HL-60 (cell line): ENCODE data around the gene PSMA1.

Source experiments
- GABPA ChIP-seq: IDR thresholded peaks from 2 replicates; pipeline ENCODE4 v1.6.1; 2012; ENCODE audit warnings: low read depth
- POLR2AphosphoS5 ChIP-seq: IDR thresholded peaks from 2 replicates; pipeline ENCODE4 v1.6.1; 2012; ENCODE audit warnings: low read depth
- SPI1 ChIP-seq: IDR thresholded peaks from 2 replicates; pipeline ENCODE4 v1.6.1; 2012; ENCODE audit warnings: low read depth, mild to moderate bottlenecking, borderline replicate concordance
- TF ChIP-seq, protein P1 (sequence below): IDR thresholded peaks from one replicate; pipeline ENCODE4 v1.5.1; 2011; ENCODE audit warnings: low read length, control low read depth, inconsistent platforms; ENCODE audit not compliant: insufficient read depth
- TF ChIP-seq, protein P2 (sequence below): IDR thresholded peaks from 2 replicates; pipeline ENCODE4 v1.6.1; 2012; ENCODE audit warnings: low read depth; ENCODE audit not compliant: insufficient replicate concordance

DNA sequence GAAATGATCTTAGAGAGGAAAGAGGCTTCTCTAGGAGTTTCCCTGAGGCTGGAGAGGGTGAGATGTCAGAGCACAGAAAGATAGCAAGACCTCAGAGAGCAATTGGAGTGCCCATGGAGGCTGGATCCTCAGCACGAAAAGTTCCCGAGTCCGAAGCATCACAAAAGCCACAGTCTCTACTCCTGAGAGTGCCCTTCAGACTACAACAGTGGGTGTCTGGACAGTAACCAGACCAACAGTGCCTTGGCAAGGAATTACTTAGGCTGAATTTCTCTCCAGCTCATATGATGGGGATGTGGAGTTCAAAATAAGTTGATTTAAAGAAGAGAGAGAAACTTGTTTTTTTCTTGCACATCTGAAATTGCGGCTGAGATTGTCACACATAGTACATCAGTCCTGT is 31.9 kb upstream of the PSMA1 start:
- TF ChIP-seq, protein P1, sequence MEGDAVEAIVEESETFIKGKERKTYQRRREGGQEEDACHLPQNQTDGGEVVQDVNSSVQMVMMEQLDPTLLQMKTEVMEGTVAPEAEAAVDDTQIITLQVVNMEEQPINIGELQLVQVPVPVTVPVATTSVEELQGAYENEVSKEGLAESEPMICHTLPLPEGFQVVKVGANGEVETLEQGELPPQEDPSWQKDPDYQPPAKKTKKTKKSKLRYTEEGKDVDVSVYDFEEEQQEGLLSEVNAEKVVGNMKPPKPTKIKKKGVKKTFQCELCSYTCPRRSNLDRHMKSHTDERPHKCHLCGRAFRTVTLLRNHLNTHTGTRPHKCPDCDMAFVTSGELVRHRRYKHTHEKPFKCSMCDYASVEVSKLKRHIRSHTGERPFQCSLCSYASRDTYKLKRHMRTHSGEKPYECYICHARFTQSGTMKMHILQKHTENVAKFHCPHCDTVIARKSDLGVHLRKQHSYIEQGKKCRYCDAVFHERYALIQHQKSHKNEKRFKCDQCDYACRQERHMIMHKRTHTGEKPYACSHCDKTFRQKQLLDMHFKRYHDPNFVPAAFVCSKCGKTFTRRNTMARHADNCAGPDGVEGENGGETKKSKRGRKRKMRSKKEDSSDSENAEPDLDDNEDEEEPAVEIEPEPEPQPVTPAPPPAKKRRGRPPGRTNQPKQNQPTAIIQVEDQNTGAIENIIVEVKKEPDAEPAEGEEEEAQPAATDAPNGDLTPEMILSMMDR = no peak
- TF ChIP-seq POLR2AphosphoS5 (no peak), SPI1 (no peak), GABPA (no peak)
- TF ChIP-seq, protein P2, sequence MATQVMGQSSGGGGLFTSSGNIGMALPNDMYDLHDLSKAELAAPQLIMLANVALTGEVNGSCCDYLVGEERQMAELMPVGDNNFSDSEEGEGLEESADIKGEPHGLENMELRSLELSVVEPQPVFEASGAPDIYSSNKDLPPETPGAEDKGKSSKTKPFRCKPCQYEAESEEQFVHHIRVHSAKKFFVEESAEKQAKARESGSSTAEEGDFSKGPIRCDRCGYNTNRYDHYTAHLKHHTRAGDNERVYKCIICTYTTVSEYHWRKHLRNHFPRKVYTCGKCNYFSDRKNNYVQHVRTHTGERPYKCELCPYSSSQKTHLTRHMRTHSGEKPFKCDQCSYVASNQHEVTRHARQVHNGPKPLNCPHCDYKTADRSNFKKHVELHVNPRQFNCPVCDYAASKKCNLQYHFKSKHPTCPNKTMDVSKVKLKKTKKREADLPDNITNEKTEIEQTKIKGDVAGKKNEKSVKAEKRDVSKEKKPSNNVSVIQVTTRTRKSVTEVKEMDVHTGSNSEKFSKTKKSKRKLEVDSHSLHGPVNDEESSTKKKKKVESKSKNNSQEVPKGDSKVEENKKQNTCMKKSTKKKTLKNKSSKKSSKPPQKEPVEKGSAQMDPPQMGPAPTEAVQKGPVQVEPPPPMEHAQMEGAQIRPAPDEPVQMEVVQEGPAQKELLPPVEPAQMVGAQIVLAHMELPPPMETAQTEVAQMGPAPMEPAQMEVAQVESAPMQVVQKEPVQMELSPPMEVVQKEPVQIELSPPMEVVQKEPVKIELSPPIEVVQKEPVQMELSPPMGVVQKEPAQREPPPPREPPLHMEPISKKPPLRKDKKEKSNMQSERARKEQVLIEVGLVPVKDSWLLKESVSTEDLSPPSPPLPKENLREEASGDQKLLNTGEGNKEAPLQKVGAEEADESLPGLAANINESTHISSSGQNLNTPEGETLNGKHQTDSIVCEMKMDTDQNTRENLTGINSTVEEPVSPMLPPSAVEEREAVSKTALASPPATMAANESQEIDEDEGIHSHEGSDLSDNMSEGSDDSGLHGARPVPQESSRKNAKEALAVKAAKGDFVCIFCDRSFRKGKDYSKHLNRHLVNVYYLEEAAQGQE = no peak
